Smooth muscle cell (in vitro differentiated cells): ENCODE measurements around the gene HYPK. TPM values are rescaled to one million over a fixed set of nuclear protein-coding genes. Genes with fewer than 3 reads are reported as not detected.

ENCODE experiments used
- DNase-seq: peaks from one replicate; lab custom pipeline; 2025; ENCODE audit not compliant: unreplicated experiment; lab: John Stamatoyannopoulos, UW
- H2AFZ ChIP-seq: fragments of 200-600 bp; sonication (generic); 2 replicates; pipeline ENCODE4 v1.6.0; 2016; ENCODE audit warnings: antibody characterized with exemption, low read depth, mild to moderate bottlenecking
- H3F3A ChIP-seq: fragments of 200-600 bp; sonication (generic); 2 replicates; pipeline ENCODE4 v1.6.0; 2017; ENCODE audit warnings: antibody characterized with exemption, low read depth
- H3K27ac ChIP-seq: fragments of 200-600 bp; sonication (generic); 2 replicates; pipeline ENCODE4 v1.5.1; 2016; ENCODE audit warnings: low read depth, mild to moderate bottlenecking
- H3K27me3 ChIP-seq: fragments of 200-600 bp; sonication (generic); 2 replicates; pipeline ENCODE4 v1.6.1; 2016; ENCODE audit warnings: low read depth, mild to moderate bottlenecking
- H3K36me3 ChIP-seq: fragments of 200-600 bp; sonication (generic); 2 replicates; pipeline ENCODE4 v1.5.1; 2016; ENCODE audit warnings: low read depth
- H3K4me1 ChIP-seq: fragments of 200-600 bp; sonication (generic); 2 replicates; pipeline ENCODE4 v1.5.1; 2016; ENCODE audit warnings: low read depth
- H3K4me2 ChIP-seq: fragments of 200-600 bp; sonication (generic); 2 replicates; pipeline ENCODE4 v1.6.0; 2016; ENCODE audit warnings: mild to moderate bottlenecking
- H3K4me3 ChIP-seq: fragments of 200-600 bp; sonication (generic); 2 replicates; pipeline ENCODE4 v1.5.1; 2016; ENCODE audit warnings: mild to moderate bottlenecking
- H3K79me2 ChIP-seq: fragments of 200-600 bp; sonication (generic); 2 replicates; pipeline ENCODE4 v1.6.0; 2016; ENCODE audit warnings: low read depth, mild to moderate bottlenecking
- H3K9ac ChIP-seq: fragments of 200-600 bp; sonication (generic); 2 replicates; pipeline ENCODE4 v1.6.0; 2016; ENCODE audit warnings: low read depth
- H3K9me3 ChIP-seq: fragments of 200-600 bp; sonication (generic); replicated peaks from 2 replicates; pipeline ENCODE4 v1.5.1; 2016; ENCODE audit warnings: low read depth
- H4K20me1 ChIP-seq: fragments of 200-600 bp; sonication (generic); 2 replicates; pipeline ENCODE4 v1.6.0; 2016; ENCODE audit warnings: low read depth
- WGBS: methylation state at CpG from one replicate; pipeline ENCODE4 v1.1.7; 2016; ENCODE audit warnings: low lambda C conversion rate; 5-methylcytosine and 5-hydroxymethylcytosine counted together
- polyA plus RNA-seq: library from polyadenylated mRNA; unstranded; fragments of >200 nt; fragmentation: Nextera tagmentation; extraction: Ambion mirVana; gene quantifications from 2 replicates; pipeline ENCODE4 v1.2.1, GENCODE V29; 2016
- total RNA-seq: library from RNA; depleted of rRNA; stranded (reverse); fragments of >200 nt; gene quantifications from 2 replicates; pipeline ENCODE4 v1.2.3, GENCODE V29; 2014
- TF ChIP-seq, protein P1 (sequence below): fragments of 200-600 bp; sonication (generic); IDR thresholded peaks from 2 replicates; pipeline ENCODE4 v1.5.1; 2017; ENCODE audit warnings: borderline replicate concordance, mild to moderate bottlenecking, antibody characterized with exemption; ENCODE audit not compliant: insufficient read depth, poor library complexity, severe bottlenecking

Gene HYPK, protein sequence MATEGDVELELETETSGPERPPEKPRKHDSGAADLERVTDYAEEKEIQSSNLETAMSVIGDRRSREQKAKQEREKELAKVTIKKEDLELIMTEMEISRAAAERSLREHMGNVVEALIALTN
- total RNA-seq (14.6 and 14.7 TPM in 2 replicates), polyA plus RNA-seq (7.3 and 20.2 TPM in 2 replicates)

DNA sequence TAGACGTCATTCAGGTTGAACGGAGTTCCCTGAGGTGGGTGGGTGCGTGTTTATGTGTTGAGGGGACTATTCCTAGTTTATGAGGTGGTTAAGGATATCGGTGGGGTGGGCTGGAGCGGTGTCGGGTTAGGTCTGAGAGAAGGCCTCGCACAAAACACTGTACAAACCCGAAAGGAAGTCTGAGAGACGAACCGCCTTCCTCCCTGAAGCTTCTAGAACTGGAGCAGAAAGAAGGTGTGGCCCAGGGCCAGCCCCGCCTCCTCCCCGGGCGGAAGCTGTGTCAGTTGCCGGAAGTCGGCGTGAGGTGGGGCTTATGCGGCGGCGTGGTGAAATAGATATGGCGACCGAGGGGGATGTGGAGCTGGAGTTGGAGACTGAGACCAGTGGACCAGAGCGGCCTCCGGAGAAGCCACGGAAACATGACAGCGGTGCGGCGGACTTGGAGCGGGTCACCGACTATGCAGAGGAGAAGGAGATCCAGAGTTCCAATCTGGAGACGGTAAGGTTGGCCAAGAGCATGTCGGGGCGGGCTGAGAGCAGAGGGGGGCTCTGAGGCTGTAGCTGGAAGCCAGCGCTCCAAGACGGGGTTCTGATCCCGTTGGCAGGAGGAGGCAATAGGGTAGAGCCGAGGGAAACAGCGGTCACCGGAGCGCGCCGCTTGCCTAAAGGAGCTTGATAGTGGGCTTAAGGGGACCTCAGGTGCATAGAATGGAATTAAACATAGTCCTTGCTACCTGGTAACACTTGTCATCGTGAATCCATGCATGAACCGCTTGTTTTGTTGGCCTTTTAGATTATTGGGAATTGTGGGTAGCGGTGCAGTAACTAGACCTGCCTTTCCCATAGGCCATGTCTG lies at the start of gene HYPK:
HYPK (plus strand) TSS at position 314 of the 856 bp plus-strand sequence; CDS start at position 338, 24 bp downstream.
- TF ChIP-seq, protein P1, sequence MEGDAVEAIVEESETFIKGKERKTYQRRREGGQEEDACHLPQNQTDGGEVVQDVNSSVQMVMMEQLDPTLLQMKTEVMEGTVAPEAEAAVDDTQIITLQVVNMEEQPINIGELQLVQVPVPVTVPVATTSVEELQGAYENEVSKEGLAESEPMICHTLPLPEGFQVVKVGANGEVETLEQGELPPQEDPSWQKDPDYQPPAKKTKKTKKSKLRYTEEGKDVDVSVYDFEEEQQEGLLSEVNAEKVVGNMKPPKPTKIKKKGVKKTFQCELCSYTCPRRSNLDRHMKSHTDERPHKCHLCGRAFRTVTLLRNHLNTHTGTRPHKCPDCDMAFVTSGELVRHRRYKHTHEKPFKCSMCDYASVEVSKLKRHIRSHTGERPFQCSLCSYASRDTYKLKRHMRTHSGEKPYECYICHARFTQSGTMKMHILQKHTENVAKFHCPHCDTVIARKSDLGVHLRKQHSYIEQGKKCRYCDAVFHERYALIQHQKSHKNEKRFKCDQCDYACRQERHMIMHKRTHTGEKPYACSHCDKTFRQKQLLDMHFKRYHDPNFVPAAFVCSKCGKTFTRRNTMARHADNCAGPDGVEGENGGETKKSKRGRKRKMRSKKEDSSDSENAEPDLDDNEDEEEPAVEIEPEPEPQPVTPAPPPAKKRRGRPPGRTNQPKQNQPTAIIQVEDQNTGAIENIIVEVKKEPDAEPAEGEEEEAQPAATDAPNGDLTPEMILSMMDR, result no peak
- H4K20me1 ChIP-seq, result peaks cover 29% of the 10 kb centered on the region
- H3K4me1 ChIP-seq, result peaks cover 15% of the 10 kb centered on the region
- H3K9ac ChIP-seq, result peak within 1 kb of the TSS; percentile 86
- H3K4me3 ChIP-seq, result peak within 1 kb of the TSS; percentile 88
- H3K79me2 ChIP-seq, result peaks cover 21% of the 10 kb centered on the region
- peak; percentile 62 for DNase-seq
- peak within 1 kb of the TSS; percentile 43 for H3K27ac ChIP-seq
- H3K4me2 ChIP-seq, result peak within 1 kb of the TSS; percentile 92
- no peak within 1 kb of the TSS for H2AFZ ChIP-seq
- no peaks in the 10 kb centered on the region for H3K9me3 ChIP-seq
- 8% methylated on average over 42 of the region's 44 CpGs for WGBS
- no peaks in the 10 kb centered on the region for H3K27me3 ChIP-seq
- peaks cover 7% of the 10 kb centered on the region for H3K36me3 ChIP-seq
- peaks cover 49% of the 10 kb centered on the region for H3F3A ChIP-seq

GRCh38 chr15:43751885-43752284 lies 48.5 kb upstream of the HYPK start:
- no peak overlapping the region for H3K9ac ChIP-seq
- H3K27me3 ChIP-seq, result no peaks in the 10 kb centered on the region
- H3K9me3 ChIP-seq, result no peaks in the 10 kb centered on the region
- peaks cover 98% of the 10 kb centered on the region for H3K79me2 ChIP-seq
- H3K4me3 ChIP-seq, result no peak overlapping the region
- H3K27ac ChIP-seq, result no peak overlapping the region
- peaks cover 18% of the 10 kb centered on the region for H3K4me1 ChIP-seq
- TF ChIP-seq, protein P1, result no peak
- H3K36me3 ChIP-seq, result peaks cover 11% of the 10 kb centered on the region
- 65% methylated on average over 6 of the region's 6 CpGs for WGBS
- no peaks in the 10 kb centered on the region for H3F3A ChIP-seq
- H4K20me1 ChIP-seq, result peaks cover 100% of the 10 kb centered on the region
- peak overlapping the region; percentile 35 for H3K4me2 ChIP-seq
- H2AFZ ChIP-seq, result no peak overlapping the region
- no peak for DNase-seq

DNA sequence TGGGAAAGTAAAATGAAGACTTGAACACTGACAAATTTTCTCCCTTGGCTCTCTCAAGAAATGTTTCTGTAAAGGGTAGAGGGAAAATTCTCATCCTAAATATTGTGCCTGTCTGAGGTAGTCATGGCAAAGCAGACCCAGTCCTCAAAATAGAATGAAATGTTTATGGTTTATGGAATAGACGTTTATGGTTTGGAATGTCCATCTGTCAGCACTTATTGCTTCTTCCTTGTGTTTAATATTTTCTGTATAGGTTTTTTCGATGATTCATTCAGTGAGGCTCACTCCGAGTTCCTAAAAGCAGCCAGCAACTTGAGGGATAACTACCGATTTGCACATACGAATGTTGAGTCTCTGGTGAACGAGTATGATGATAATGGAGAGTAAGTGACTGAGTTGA lies 37.6 kb upstream of the HYPK start:
- peaks cover 95% of the 10 kb centered on the region for H4K20me1 ChIP-seq
- no peak overlapping the region for H3K9ac ChIP-seq
- no peak overlapping the region for H3K4me3 ChIP-seq
- H3K4me2 ChIP-seq, result no peak overlapping the region
- DNase-seq, result no peak
- peak overlapping the region; percentile 59 for H3K27ac ChIP-seq
- H2AFZ ChIP-seq, result no peak overlapping the region
- H3K27me3 ChIP-seq, result no peaks in the 10 kb centered on the region
- 89% methylated on average over 6 of the region's 6 CpGs for WGBS
- TF ChIP-seq, protein P1, result no peak
- H3K36me3 ChIP-seq, result peaks cover 47% of the 10 kb centered on the region
- H3K4me1 ChIP-seq, result no peaks in the 10 kb centered on the region
- H3K79me2 ChIP-seq, result peaks cover 19% of the 10 kb centered on the region
- H3K9me3 ChIP-seq, result no peaks in the 10 kb centered on the region
- peaks cover 27% of the 10 kb centered on the region for H3F3A ChIP-seq
